GM18870 (cell line): ENCODE results near the gene CNGB1.
"Not testable (repeated sequence)": the region's sequence is repeated elsewhere in the genome, so short reads cannot be mapped to it uniquely, and the experiment has no call there.

Experiments
- ATAC-seq: cut with Tn5 transposase; IDR thresholded peaks from one replicate; pipeline ENCODE4 v1.9.1; 2021; ENCODE audit warnings: moderate library complexity; ENCODE audit not compliant: unreplicated experiment

Gene CNGB1

DNA sequence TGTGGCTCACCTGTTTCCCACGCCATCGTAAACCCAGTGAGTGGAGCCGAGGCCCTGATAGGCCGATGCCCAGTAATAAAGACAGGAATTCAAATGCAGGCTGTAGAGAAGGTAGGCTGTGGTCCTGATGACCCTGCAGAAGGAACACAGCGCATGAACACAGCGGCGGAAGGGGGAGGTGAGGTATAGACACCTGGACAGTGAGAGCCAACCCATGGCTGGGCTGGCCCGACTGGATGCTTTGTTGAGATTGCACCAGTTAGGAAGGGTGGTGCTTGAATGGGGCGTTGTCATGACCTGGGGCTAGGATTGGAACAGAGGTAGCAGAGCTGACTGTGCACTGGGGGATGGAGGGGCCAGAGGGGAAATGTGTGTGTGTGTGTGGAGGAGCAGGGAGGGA, 59.2 kb downstream of the CNGB1 start:
- no peak for ATAC-seq

DNA sequence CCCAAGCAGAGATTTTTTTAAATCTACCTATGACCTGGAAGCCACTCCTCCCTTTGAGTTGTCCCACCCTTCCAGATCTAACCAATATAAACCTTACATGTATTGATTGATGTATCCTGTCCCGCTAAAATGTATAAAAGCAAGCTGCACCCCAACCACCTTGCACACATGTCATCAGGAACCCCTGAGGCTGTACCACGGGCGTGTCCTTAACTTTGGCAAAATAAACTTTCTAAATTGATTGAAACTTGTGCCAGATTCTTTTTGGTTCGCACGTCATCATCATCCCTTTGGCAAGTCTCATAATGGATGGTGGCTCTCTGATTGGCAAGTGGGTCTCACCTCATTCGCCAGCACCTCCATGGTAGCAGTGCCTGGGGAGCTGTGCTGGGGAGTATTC, 60.2 kb downstream of the CNGB1 start:
- ATAC-seq = no peak

DNA sequence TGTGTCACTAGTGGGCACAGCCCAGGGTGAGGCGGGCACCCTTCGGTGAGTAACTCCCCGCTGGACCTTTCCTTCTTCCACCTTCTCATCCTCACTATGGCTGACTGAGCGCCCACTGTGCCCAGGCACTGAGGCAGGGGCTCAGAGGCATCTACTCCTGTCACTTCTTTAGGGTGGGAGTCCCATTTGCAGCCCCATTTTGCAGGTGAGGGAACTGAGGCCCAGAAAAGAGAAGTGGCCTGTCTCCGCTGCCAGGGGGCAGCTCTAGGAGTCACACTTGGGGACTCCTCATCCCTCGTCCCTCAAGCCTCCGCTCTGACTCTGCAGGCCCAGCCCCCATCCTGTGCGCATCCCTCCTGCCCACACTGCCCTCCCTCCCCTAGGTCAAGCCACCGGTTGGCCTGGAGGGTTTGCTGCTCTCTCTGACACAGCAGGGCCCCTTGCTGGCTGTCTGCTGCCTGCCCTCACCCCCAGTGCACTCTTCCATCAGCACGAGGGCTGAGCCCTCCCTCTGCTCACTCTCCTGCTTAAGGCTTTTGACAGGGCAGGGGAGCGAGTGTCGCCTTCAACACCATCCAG, 62.4 kb downstream of the CNGB1 start:
- no peak for ATAC-seq

DNA sequence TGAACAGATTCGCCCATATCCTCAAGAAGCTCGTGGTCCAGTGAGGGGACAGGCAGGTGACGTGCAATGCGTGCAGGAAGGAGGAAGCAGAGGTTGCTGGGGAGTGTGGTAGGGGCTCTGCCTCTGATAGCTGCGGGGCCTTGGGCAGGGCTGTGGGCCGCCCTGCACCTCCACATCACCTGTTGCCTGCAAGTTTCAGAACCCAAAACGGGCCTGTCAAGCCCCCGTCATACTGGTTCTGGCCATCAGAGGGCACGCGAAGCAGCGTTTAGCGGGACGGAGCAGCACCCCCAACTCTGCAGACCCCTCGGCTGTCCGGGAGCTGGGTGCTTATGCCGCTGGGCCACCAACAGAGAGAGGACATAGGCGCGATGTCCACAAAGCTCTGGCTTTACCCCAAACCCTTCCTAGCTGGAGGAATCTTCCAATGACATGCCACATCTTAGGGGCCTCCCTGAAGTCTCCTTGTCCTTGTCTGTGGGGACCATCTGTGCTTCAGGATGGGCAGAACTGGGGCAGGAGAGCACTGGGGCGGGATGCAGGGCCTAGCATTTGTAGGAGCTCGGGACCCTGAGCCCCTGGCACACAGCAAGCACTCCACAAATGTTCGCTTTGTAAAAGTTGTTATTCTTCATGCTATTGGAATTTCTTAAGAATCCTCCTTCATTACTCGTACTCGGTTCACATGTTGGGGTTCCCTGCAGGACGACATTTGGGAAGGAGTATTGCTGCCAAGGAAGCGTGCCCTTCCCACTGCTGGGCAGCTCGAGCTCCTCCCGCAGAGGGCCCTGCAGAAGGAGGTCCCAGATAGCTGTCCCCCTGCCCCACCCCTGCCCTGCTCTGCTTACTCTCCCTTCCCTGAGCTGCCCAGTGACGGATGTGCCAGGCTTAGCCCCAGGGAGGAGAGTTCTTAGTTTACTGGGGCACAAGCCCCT, 64.3 kb downstream of the CNGB1 start:
- ATAC-seq = no peak

DNA sequence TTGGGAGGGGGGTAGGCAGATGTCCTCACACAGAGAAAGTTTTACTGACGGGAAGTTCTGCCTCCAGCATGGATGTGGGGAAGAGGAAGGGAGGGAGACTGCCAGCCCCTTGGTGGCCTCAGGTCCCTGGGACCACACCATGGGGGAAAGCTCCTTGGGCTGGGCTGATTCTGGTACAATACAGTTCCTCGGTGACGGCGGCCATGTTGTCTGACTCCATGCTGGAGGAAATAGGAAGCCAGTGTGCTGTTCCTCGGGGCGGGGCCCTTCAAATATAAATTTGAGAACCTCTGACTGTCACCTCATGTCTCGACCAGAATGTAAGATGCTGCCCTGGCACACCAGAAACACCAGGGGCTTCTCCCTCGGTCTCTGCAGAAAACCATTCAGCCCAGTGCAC, 66.8 kb downstream of the CNGB1 start:
- ATAC-seq = no peak

DNA sequence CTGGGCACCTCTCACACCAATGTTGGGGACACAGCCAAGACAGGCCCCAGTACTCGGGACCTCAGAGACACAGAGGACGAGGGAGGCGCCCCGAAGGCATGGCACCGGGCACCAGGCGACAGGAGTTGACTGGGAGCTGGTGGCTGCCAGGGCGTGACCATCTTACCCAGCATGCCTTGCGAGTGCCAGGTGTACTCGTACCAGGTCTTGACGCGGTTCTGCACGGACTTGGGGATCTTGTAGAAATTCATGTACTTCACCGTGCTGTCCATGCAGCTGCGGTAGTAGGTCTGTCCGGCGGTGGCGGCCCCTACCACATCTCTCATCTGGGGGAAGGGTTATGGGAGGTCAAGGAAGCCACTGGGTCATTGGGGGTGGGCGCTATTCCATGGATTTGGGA, 67.3 kb downstream of the CNGB1 start:
- no peak for ATAC-seq

DNA sequence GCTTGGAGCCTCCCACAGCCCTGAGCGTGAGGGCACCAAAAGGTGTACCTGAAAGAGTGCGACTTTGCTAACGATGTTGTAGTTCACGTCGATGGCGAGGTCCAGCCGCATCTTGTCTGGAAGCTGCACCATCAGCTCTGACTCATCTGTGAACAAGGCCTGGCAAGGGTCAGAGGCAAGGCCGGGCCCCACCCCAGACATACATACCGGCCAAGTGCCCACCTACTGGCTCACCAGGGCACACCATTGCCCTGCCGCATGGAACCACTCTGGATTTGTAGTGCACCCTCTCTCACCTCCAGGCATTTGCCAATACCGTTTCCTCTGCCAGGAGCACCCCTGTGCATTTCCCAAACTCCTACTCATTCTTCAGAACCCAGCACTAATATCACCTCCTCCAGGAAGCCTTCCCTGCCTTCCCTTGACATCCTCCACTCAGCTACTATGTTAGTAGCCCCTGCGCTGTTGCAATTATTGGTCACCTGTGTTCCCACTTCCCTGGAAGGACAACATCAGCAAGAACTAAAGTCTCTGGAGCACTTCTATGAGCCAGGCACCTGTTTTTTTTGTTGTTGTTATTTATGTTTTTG, 69.4 kb downstream of the CNGB1 start:
- no peak for ATAC-seq

DNA sequence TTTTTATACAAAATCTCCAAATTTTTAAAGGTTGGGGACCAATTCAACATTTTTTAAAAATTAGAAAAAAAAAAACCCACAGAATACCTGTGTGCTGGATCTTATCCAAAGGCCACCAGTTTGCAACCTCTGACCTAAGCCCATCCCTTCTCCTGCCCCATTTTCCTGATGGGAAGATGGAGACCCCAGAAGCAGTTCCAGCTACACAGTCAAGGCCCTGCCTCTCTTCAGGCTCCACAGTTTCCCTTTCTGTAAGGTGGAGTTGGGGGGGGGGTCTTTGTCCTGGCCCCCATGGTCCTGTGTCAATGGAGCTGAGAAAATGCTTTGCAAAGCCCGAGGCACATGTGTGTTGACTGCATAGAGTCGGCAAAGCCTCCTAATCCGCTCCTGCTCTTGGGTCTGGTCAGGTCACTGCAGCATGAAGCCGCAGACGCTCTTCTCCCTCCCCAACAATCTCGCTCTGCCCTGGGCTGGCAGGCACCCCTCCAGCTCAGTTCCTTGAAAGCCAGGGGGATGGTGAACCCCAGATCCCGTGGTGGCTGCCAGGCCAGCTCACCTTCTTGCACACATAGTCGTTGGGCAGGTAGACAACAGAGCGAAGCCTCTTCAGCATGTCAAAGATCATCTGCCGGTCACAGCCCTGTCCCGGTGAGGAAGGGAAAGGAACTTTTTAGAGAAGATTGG, 70.0 kb downstream of the CNGB1 start:
- no peak for ATAC-seq

DNA sequence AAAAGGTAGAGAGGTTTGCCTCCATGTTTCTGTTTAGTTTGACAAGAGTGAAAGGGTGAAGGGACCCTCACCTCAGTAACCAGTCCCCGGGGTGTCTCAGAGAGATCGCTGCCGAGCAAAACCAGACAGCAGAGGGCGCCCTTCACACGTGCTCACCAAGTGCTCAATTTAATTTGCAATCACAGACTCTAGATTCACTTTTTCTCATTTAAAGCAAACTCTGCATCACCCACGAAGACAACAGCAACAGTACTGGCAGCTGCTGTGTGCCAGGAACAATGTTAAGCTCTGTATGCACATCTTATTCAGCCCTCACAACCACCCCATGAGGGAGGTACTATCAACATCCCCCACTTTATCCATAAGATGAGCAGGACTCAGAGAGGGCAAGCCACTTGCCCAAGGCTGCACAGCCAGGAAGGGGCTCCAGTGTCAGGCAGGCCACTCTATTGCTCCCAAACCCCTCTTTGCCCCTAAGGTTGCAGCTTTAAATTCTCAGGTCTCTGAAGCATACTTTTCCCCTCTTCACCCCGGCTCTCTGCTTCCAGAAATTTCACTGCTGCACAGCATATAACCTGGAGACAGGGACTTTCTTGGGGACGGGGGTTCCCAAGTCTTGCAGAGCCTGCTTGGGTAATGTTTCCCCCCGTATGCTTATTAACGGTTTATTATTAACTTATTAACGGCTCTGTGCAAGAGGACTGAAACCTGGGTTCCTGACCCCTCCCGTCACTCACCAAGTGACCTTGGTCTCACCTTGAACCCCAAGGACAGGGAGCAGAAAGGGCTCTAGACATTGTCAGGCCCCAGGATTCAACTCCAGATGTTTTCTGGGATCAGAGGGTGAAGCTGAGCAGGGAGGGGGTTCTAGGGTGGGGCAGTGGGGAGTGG, 70.9 kb downstream of the CNGB1 start:
- no peak for ATAC-seq

DNA sequence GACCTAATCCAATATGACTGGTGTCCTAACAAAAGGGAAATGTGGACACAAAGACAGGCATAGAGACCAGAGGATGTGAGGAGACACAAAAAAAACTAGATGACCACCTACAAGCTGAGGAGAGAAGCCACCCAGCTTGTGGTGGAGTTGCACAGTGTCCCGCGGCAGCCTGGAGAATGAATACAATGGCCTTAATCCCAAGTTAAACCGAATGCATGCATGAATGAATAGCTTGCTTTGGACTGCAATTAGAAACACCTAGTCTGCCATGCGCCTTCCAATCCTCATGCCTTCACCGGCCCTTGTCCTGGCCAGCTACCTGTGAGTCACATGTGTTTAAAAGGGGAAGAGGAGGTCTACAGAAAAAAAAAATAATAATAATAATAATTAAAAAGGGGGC, 72.0 kb downstream of the CNGB1 start:
- ATAC-seq = no peak

DNA sequence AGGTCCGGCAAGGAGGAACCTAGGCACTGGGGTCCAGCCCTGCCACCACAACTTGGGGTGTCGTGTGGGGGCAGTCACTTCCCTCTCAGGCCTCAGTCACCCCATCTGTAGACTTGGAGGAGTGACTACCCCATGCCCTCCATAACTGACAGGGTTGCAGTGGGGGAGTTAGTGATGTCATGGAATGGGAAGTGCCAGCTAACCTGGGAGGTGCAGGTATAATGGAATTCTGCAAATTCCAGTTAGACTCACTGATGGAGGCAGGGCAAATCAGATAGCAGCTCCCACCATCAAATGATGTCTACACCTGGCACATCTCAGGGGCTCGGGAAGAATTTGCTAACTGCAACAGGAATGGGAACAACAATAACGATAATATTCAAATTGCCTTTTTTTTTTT, 72.9 kb downstream of the CNGB1 start:
- no peak for ATAC-seq

DNA sequence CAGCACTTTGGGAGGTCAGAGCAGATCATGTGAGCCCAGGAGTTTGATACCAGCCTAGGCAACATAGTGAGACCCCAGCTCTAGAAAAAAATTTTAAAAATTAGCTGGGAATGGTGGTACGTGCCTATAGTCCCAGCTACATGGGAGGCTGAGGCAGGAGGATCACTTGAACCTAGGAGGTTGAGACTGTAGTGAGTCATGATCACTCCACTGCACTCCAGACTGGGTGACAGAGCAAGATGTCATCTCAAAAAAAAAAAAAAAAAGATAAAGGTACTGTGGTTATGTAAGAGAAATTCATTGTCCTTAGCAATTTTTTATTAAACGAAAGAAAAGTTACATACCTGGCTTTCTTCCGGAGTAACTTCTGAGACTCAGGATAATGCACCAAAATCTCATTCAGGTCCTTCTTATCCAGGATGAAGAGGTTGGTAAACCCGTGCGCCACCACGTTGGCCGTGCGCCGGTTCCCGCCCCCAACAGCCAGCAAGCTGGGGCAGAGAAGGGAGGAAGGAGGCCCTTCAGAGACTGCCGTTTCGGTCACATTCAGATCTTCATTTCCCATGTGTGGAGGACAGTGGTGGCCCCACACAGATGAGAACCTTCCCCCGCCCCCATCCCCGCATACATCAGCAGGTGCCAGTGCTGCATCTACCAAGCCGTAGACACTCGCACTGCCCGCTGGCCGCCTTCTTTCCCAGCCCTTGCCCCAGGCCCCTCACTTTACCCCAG, 73.7 kb downstream of the CNGB1 start:
- ATAC-seq = no peak

DNA sequence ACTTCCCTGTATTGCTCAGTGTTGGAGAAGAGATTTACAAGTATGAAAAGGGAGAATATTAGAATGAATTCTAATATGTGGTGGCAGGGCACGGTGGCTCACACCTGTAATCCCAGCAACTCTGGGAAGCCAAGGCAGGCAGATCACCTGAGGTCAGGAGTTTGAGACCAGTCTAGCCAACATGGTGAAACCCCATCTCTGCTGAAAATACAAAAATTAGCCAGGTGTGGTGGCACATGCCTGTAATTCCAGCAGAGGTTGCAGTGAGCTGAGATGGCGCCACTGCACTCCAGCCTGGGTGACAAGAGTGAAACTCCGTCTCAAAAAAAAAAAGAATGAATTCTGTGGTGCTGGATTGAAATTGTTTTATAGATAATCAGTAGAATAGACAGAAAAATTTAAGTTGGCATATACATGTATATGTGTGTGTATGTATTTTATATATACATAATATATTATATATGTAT, 75.8 kb downstream of the CNGB1 start:
- ATAC-seq = not testable (repeated sequence)

DNA sequence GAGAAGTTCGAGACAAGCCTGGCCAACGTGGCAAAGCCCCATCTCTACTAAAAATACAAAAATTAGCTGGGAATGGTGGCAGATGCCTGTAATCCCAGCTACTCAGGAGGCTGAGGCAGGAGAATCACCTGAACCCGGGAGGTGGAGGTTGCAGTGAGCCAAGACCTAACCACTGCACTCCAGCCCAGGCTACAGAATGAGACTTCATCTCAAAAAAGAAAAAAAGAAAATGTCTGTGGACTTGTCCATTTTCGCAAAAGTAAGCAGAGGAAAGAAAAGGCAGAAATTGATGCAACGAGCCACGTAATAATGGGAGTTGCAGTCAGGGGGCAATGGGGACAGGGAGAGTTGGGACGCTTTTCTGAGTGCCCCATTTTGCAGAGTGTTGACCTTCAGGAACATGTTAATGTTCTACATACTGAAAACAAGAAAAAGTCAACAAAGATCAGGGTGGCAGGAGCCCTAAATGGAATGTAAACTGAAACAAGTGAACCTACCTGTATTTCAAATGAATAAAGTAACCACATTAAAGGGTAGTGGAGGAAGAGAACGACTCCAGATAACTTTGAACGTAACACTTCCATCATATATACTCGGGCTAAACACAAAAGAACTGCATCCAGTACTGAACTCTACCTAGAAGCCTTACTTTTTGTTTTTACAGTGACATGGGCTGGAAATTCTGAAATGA, 76.4 kb downstream of the CNGB1 start:
- ATAC-seq = no peak

DNA sequence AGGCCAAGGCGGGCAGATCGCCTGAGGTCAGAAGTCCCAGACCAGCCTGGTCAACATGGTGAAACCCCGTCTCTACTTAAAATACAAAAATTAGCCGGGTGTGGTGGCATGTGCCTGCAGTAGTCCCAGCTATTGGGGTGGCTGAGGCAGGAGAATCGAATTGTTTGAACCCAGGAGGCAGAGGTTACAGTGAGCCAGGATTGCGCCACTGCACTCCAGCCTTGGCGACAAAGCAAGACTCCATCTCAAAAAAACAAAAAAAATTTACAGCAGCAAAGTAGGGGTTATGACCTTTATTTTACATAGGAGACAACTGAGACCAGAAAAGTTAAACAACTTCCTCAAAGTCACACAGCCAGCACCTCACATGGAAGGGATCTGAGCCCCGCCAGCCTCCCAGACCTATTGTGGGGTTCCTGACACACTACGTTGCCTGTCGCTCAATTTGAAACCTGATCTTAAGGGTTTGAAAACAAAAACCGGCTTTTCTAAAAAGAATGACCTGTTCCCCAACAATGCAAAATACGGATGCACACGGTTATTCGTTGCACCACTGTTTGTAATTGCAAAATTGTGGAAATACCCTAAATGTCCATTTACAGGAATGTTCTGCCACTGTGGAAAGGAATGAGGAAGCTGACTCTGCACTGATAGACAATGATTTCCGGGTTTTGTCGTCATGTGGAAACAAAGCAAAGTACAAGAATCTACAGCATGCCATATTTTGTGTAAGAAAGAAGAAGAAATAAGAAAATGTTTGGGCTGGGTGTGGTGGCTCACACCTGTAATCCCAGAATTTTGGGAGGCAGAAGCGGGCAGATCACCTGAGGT, 77.2 kb downstream of the CNGB1 start:
- ATAC-seq = no peak

DNA sequence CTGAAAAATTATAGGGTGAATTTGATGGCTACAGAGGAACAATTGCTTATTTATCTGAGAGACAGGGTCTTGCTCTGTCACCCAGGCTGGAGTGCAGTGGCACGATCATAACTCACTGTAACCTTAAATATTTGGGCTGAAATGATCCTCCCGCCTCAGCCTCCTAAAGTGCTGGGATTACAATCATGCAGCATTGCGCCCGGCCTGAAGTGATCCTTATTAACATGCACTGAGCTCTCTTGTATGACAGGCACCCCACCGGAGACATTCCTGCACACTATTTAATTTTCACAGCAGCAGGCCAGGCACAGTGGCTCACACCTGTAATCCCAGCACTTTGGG, 77.7 kb downstream of the CNGB1 start:
- no peak for ATAC-seq

DNA sequence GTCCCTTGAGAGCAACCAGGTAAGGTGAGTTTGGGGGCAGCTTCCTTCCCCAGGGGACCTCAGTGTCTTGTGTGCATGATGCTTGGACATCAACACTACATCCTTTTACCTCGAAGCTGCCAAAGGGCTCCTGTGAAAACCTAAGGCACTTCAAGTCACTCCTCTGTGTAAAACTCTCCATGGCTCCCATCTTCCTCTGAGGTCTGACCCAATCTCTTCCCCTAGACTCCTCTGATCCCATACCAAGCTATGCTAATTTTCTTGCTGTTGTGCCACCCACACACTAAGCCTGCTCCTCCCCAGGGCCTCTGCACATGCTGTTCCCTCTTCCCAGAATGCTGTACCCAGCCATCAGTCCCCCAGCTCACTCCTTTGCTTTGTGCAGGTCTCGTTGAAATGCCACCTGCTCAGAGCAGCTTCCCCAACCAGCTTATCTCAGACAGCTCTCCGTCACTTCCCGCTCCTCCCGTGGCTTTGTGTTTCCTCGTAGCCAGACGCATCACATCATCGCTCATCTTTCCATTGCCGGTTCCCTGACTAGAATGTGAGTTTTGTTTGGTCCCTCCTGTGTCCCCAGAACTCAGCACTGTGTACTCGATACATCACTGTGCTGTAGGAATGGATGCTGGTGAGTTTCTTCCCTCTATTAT, 78.4 kb downstream of the CNGB1 start:
- no peak for ATAC-seq

DNA sequence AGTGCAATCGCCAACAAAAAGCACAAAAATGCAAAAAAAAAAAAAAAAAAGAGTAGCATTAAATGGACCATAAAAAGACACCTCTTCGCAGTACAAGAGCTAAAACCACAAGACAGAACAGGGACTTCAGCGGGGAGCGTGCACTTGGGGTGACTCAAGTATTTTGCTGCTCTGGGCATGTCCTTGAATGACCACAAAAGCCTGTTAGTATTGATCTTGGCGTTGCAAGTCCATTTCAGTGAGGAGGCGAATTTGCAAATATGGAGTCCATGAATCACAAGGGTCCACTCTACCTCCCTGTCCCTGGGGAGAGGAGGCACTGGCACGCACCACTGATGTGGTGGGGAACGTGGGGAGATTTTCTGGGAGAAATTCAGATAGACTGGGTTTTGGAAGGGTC, 78.9 kb downstream of the CNGB1 start:
- no peak for ATAC-seq
